ENCODE data around the gene PACSIN3.
A peak's percentile ranks its signal among the peaks of the same experiment; 100 is the strongest.

Gene PACSIN3

DNA sequence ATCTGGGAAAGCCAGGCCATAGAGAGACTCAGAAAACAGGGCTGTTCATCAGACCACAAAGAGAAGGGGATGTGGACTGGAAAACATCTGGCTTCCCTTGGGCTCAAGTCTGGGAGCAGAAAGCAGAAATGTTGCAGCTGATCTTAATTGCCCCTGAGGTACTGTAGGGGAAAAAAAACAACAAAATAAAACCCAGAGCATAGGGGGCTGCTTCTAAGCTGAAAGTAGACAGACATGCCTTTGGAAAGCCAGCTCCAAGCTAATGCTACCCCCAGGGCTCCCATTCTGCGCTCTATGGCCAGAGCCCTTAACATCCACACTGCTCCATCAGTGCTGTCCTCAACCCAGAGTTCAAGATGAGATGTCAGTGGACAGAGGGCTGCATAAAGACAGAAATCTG, 2.0 kb upstream of the PACSIN3 start:
- Mint-ChIP-seq H3K36me3 (ENCODE audit: insufficient read depth) (peaks cover 1% of the 10 kb centered on the region), H3K4me3 (peak overlapping the region; percentile 68), H3K9me3 (no peaks in the 10 kb centered on the region), H3K4me1 (no peaks in the 10 kb centered on the region), H3K27me3 (peaks cover 37% of the 10 kb centered on the region), H3K27ac (ENCODE audit: low read depth) (no peak overlapping the region)
- ATAC-seq (replicated peaks; ENCODE audit: extremely low read depth, poor library complexity, severe bottlenecking), result no peak
- no peak for DNase-seq (ENCODE audit: low spot score in 2 of 2)

DNA sequence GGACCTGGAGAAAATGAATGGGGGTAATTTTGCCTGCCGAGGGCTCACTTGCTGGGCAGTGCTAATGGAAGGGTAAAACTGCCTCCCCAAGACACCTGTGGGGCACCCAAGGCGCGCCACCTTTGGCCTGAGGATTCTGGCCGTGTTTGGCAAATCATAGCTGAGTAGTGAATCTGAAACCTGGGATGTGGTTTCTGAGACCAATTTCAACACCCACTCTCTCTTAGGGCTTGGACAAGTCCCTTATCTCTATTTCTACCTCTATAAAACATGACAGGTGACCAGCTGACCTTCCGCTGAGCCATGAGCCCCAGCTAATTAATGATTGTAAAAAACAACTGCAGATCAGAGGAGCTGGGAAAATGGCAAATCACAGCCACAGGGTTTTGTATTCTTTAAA, 1.5 kb upstream of the PACSIN3 start:
- peaks cover 40% of the 10 kb centered on the region for H3K27me3 Mint-ChIP-seq

GRCh38 chr11:47186700-47187695, 764 bp upstream of the PACSIN3 start:
- Mint-ChIP-seq H3K36me3 (ENCODE audit: insufficient read depth) (no peaks in the 10 kb centered on the region), H3K4me3 (peak overlapping the region; percentile 68), H3K4me1 (no peaks in the 10 kb centered on the region), H3K27me3 (peaks cover 40% of the 10 kb centered on the region), H3K9me3 (no peaks in the 10 kb centered on the region), H3K27ac (ENCODE audit: low read depth) (no peak overlapping the region)
- ATAC-seq (replicated peaks; ENCODE audit: extremely low read depth, poor library complexity, severe bottlenecking), result peak; percentile 63
- no peak for DNase-seq (ENCODE audit: low spot score in 2 of 2)

More for the DNA sequence above, 1.5 kb upstream of the PACSIN3 start:
- H3K27ac Mint-ChIP-seq (ENCODE audit: low read depth), result no peak overlapping the region
- no peak for DNase-seq (ENCODE audit: low spot score in 2 of 2)
- no peaks in the 10 kb centered on the region for H3K4me1 Mint-ChIP-seq
- ATAC-seq (replicated peaks; ENCODE audit: extremely low read depth, poor library complexity, severe bottlenecking), result no peak
- no peaks in the 10 kb centered on the region for H3K36me3 Mint-ChIP-seq (ENCODE audit: insufficient read depth)
- no peaks in the 10 kb centered on the region for H3K9me3 Mint-ChIP-seq
- peak overlapping the region; percentile 68 for H3K4me3 Mint-ChIP-seq

- H3K27ac Mint-ChIP-seq (ENCODE audit: low read depth), result no peak overlapping the region
- no peaks in the 10 kb centered on the region for H3K4me1 Mint-ChIP-seq
- H3K27me3 Mint-ChIP-seq, result peaks cover 27% of the 10 kb centered on the region
- DNase-seq (ENCODE audit: low spot score in 2 of 2) (no peak), ATAC-seq (replicated peaks; ENCODE audit: extremely low read depth, poor library complexity, severe bottlenecking) (no peak)
- H3K36me3 Mint-ChIP-seq (ENCODE audit: insufficient read depth), result no peaks in the 10 kb centered on the region
- H3K9me3 Mint-ChIP-seq, result no peaks in the 10 kb centered on the region
- H3K4me3 Mint-ChIP-seq, result peak overlapping the region; percentile 5
Observed at GRCh38 chr11:47185305-47186075, 744 bp downstream of the PACSIN3 start.

- no peak overlapping the region for H3K27ac Mint-ChIP-seq (ENCODE audit: low read depth)
- H3K4me1 Mint-ChIP-seq, result peaks cover under 1% of the 10 kb centered on the region
- H3K9me3 Mint-ChIP-seq, result no peaks in the 10 kb centered on the region
- ATAC-seq (replicated peaks; ENCODE audit: extremely low read depth, poor library complexity, severe bottlenecking) (no peak), DNase-seq (ENCODE audit: low spot score in 2 of 2) (no peak)
- H3K27me3 Mint-ChIP-seq, result peaks cover 20% of the 10 kb centered on the region
- peak overlapping the region; percentile 5 for H3K4me3 Mint-ChIP-seq
- H3K36me3 Mint-ChIP-seq (ENCODE audit: insufficient read depth), result no peaks in the 10 kb centered on the region
Observed at GRCh38 chr11:47184711-47185304, 1.4 kb downstream of the PACSIN3 start.

DNA sequence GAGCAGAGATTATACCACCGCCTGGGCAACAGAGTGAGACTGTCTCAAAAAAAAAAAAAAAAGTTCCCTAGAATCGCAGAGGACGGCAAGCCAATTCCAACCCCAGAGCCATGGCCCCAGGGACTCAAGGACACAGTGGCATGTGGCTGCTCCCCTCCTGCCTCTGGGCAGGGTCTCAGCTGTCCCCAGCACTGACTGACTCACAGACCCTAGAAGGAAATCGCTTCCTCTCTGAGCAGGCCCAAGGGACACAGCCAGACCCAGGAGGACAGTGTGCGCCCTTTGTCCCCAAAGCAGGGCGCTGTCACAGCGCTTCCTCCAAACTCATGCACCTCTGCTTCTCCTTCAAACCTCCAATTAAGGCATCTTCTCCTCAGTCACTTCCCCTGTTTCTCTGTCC, 2.3 kb downstream of the PACSIN3 start:
- Mint-ChIP-seq H3K4me1 (peaks cover 6% of the 10 kb centered on the region), H3K4me3 (peak overlapping the region; percentile 5), H3K27ac (ENCODE audit: low read depth) (no peak overlapping the region), H3K27me3 (peaks cover 17% of the 10 kb centered on the region), H3K36me3 (ENCODE audit: insufficient read depth) (peaks cover 4% of the 10 kb centered on the region), H3K9me3 (no peaks in the 10 kb centered on the region)
- no peak for ATAC-seq (replicated peaks; ENCODE audit: extremely low read depth, poor library complexity, severe bottlenecking)
- no peak for DNase-seq (ENCODE audit: low spot score in 2 of 2)

- DNase-seq (ENCODE audit: low spot score in 2 of 2) (no peak), ATAC-seq (replicated peaks; ENCODE audit: extremely low read depth, poor library complexity, severe bottlenecking) (no peak)
- Mint-ChIP-seq H3K27ac (ENCODE audit: low read depth) (no peak overlapping the region), H3K27me3 (peaks cover 17% of the 10 kb centered on the region), H3K4me1 (peaks cover 6% of the 10 kb centered on the region), H3K4me3 (no peak overlapping the region), H3K36me3 (ENCODE audit: insufficient read depth) (peaks cover 4% of the 10 kb centered on the region), H3K9me3 (no peaks in the 10 kb centered on the region)
Observed at GRCh38 chr11:47183031-47183856, 3.0 kb downstream of the PACSIN3 start.

DNA sequence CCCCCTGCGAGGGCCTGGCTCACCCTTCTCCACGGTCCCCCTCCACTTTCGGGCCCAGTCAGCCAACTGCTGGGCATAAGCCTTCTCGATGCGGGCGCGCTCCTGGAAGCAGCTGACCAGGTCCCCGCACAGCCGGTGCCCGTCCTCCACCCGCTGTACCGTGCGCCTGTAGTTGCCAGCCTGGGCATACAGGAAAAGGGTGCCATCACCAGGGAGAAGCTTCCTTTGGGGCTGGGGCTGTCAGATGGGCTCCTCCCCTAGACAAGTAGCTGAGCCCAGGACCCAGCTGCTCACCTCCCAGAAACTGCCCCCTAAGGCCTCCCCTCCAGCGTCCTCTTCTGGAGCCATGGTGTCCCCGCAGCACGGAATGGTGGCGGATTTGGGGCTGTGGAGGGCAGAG, 3.9 kb downstream of the PACSIN3 start:
- H3K36me3 Mint-ChIP-seq (ENCODE audit: insufficient read depth), result peaks cover 8% of the 10 kb centered on the region
- H3K27me3 Mint-ChIP-seq, result peaks cover 17% of the 10 kb centered on the region
- ATAC-seq (replicated peaks; ENCODE audit: extremely low read depth, poor library complexity, severe bottlenecking) (no peak), DNase-seq (ENCODE audit: low spot score in 2 of 2) (no peak)
- H3K9me3 Mint-ChIP-seq, result no peaks in the 10 kb centered on the region
- H3K27ac Mint-ChIP-seq (ENCODE audit: low read depth), result no peak overlapping the region
- peaks cover 13% of the 10 kb centered on the region for H3K4me1 Mint-ChIP-seq
- no peak overlapping the region for H3K4me3 Mint-ChIP-seq

- Mint-ChIP-seq H3K27me3 (peaks cover 17% of the 10 kb centered on the region), H3K27ac (ENCODE audit: low read depth) (no peak overlapping the region), H3K36me3 (ENCODE audit: insufficient read depth) (peaks cover 18% of the 10 kb centered on the region), H3K9me3 (no peaks in the 10 kb centered on the region), H3K4me1 (peaks cover 22% of the 10 kb centered on the region), H3K4me3 (no peak overlapping the region)
- DNase-seq (ENCODE audit: low spot score in 2 of 2), result no peak
- no peak for ATAC-seq (replicated peaks; ENCODE audit: extremely low read depth, poor library complexity, severe bottlenecking)
Observed at GRCh38 chr11:47181271-47181670, 5.0 kb downstream of the PACSIN3 start.

DNA sequence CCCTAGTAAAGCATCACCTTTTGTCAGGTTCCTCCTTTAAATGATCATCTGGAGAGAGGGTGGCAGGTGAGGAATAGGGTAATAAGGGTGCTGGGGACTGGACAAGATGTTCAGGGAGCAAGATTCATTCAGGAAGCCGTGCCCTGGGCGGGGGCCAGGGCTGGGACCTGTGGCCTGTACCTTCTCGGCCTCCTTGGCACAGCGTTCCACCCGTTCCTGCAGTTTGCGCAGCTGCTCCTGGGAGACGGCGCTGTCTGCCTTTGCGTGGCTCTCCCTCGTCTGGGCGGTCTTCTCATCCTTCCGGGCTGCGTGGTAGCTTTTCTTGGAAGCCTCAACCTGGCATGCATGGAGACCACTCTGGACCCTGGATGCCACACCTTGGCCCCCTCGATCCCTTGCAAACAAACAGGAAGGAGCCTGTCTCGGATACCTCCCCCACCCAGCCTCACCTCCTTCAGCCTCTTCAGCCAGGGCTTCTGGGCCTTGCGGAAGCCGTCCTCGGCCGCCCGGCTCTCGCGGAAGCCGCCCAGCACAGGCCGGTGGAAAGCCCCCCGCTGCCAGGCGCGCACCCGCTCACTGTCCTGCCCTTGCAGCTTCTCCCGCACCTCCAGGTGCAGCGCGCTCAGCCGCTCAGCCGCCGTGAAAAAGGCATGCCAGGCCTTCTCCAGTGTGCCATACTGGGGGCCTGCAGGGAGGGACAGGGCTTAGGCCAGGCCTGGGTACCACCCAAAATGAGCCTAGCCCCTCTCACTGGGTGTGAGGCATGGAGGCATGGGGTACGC, 6.0 kb downstream of the PACSIN3 start:
- peaks cover 32% of the 10 kb centered on the region for H3K4me1 Mint-ChIP-seq
- H3K9me3 Mint-ChIP-seq, result no peaks in the 10 kb centered on the region
- no peak overlapping the region for H3K4me3 Mint-ChIP-seq
- DNase-seq (ENCODE audit: low spot score in 2 of 2), result no peak
- H3K27ac Mint-ChIP-seq (ENCODE audit: low read depth), result no peak overlapping the region
- no peak for ATAC-seq (replicated peaks; ENCODE audit: extremely low read depth, poor library complexity, severe bottlenecking)
- peaks cover 18% of the 10 kb centered on the region for H3K36me3 Mint-ChIP-seq (ENCODE audit: insufficient read depth)
- peaks cover 17% of the 10 kb centered on the region for H3K27me3 Mint-ChIP-seq

DNA sequence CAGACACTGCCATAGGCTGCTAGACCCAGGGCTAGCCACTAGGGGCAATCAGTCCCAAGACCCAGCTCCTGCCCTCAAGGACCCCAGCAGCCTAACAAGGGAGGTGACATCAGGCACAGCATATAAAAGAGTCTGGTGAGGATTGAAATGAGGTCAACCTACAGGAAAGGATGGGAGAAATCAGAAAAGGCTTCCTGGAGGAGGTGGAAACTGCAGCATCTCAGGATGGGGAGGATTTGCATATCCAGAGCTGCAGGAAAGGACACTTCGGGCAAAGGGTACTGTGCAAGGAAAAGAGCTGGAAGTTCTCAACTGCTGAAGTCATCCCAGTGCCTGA, 6.6 kb downstream of the PACSIN3 start:
- H3K4me1 Mint-ChIP-seq, result peaks cover 32% of the 10 kb centered on the region
- H3K36me3 Mint-ChIP-seq (ENCODE audit: insufficient read depth), result peaks cover 19% of the 10 kb centered on the region
- H3K27ac Mint-ChIP-seq (ENCODE audit: low read depth), result no peak overlapping the region
- peaks cover 17% of the 10 kb centered on the region for H3K27me3 Mint-ChIP-seq
- H3K9me3 Mint-ChIP-seq, result no peaks in the 10 kb centered on the region
- no peak for DNase-seq (ENCODE audit: low spot score in 2 of 2)
- no peak for ATAC-seq (replicated peaks; ENCODE audit: extremely low read depth, poor library complexity, severe bottlenecking)
- no peak overlapping the region for H3K4me3 Mint-ChIP-seq

Data from central memory CD8-positive, alpha-beta T cell (primary cell).